Measurements from ENCODE around the gene ERICH4.
"Not testable (repeated sequence)": the region's sequence is repeated elsewhere in the genome, so short reads cannot be mapped to it uniquely, and the experiment has no call there.

ERICH4 gene

DNA sequence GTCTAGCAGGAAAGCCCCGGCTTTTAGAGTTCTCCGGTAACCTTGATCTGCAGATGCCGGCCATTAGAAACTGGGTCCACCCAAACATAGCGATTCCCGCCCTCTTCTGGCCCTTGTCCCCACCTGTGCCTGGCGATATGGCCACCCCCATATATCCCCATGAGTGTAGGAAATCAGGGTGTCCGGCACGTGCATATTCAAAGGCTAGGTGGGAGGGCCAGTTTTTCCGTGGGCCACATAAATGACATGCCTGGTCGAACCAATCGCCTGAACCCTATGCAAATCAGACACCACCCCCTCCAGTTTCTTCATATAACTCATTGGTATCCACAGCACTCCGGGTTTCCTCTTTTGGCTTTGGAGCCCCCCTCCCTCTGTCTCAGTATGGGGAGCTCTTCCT, 37.4 kb downstream of the ERICH4 start:
- TF ChIP-seq, protein P1, sequence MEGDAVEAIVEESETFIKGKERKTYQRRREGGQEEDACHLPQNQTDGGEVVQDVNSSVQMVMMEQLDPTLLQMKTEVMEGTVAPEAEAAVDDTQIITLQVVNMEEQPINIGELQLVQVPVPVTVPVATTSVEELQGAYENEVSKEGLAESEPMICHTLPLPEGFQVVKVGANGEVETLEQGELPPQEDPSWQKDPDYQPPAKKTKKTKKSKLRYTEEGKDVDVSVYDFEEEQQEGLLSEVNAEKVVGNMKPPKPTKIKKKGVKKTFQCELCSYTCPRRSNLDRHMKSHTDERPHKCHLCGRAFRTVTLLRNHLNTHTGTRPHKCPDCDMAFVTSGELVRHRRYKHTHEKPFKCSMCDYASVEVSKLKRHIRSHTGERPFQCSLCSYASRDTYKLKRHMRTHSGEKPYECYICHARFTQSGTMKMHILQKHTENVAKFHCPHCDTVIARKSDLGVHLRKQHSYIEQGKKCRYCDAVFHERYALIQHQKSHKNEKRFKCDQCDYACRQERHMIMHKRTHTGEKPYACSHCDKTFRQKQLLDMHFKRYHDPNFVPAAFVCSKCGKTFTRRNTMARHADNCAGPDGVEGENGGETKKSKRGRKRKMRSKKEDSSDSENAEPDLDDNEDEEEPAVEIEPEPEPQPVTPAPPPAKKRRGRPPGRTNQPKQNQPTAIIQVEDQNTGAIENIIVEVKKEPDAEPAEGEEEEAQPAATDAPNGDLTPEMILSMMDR (IDR thresholded peaks at IDR 0.05; ENCODE audit: borderline replicate concordance, insufficient read depth, low read depth, low read length): no peak
- no peak overlapping the region for H3K4me3 ChIP-seq (ENCODE audit: low read depth, low read length)

DNA sequence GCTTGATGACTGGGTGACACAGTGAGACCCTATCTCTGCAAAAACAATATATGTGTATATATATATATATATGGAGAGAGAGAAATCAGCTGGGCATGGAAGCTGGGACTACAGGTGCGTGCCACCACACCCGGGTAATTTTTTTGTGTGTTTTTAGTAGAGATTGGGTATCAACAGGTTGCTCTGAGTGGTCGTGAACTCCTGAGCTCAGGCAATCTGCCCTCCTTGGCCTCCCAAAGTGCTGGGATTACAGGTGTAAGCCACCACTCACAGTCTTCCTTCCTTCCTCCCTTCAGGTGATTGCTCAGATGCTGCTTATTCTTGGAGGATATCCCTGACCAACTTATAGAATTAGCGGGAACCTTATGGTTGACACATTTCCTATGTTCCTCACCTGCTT, 41.9 kb downstream of the ERICH4 start:
- H3K4me3 ChIP-seq (ENCODE audit: low read depth, low read length): no peak overlapping the region
- TF ChIP-seq, protein P1 (IDR thresholded peaks at IDR 0.05; ENCODE audit: borderline replicate concordance, insufficient read depth, low read depth, low read length): no peak

DNA sequence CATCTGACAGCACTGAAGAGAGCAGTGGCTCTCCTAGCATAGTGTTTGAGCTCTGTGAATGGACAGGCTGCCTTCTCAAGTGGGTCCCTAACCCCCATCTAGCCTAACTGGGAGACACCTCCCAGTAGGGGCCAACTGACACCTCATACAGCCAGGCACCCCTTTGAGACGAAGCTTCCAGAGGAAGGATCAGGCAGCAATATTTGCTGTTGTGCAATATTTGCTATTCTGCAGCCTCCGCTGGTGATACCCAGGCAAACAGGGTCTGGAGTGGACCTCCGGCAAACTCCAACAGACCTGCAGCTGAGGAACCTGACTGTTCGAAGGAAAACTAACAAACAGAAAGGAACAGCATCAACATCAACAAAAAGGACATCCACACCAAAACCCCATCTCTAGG, 44.0 kb downstream of the ERICH4 start:
- not testable (repeated sequence) for H3K4me3 ChIP-seq (ENCODE audit: low read depth, low read length)

DNA sequence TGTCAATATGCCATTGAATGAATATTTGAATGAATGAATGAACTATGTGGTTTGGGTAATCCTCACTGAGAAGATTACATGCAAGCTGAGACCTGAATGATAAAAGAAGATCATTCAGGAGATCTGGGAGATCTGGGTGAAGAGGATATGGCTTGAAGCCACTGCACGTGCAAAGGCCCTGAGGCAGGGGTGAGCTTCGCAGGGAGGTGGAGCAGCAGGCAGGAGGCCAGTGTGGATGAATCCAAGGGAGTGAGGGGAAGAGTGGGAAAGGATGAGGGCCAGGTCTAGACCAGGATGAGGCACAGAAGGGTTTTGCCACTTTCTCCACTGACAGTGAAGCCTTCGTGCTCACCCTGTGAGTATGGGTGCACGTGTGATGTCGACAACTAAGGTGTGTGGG, 49.9 kb downstream of the ERICH4 start:
- TF ChIP-seq, protein P1 (IDR thresholded peaks at IDR 0.05; ENCODE audit: borderline replicate concordance, insufficient read depth, low read depth, low read length): no peak
- H3K4me3 ChIP-seq (ENCODE audit: low read depth, low read length): no peak overlapping the region

Measured in GM12875 (cell line).